GM23248 (cell line): ENCODE data around the gene CELSR1. TPM values are rescaled to one million over a fixed set of nuclear protein-coding genes. Genes with fewer than 3 reads are reported as not detected.

ENCODE experiments used
- DNase-seq: peaks from one replicate; pipeline ENCODE4 v3.0.0-alpha.2; 2015
- H2AFZ ChIP-seq: fragments of 200-600 bp; sonication (generic); 2 replicates; pipeline ENCODE4 v1.6.1; 2016; ENCODE audit warnings: antibody characterized with exemption
- H3F3A ChIP-seq: fragments of 200-600 bp; sonication (generic); 2 replicates; pipeline ENCODE4 v1.6.1; 2016; ENCODE audit warnings: mild to moderate bottlenecking, antibody characterized with exemption, mixed run types; ENCODE audit not compliant: insufficient read depth
- H3K27ac ChIP-seq: fragments of 200-600 bp; sonication (generic); 2 replicates; pipeline ENCODE4 v1.5.1; 2016; ENCODE audit warnings: mild to moderate bottlenecking
- H3K27me3 ChIP-seq: fragments of 200-600 bp; sonication (generic); replicated peaks from 2 replicates; pipeline ENCODE4 v1.6.1; 2016; ENCODE audit warnings: mild to moderate bottlenecking; ENCODE audit not compliant: insufficient read depth
- H3K36me3 ChIP-seq: fragments of 200-600 bp; sonication (generic); 2 replicates; pipeline ENCODE4 v1.6.1; 2016; ENCODE audit warnings: low read depth, mild to moderate bottlenecking
- H3K4me1 ChIP-seq: fragments of 200-600 bp; sonication (generic); 2 replicates; pipeline ENCODE4 v1.6.1; 2016; ENCODE audit warnings: mild to moderate bottlenecking; ENCODE audit not compliant: insufficient read depth
- H3K4me2 ChIP-seq: fragments of 200-600 bp; sonication (generic); one replicate; pipeline ENCODE4 v1.6.1; 2016; ENCODE audit warnings: mild to moderate bottlenecking; ENCODE audit not compliant: unreplicated experiment
- H3K4me3 ChIP-seq: fragments of 200-600 bp; sonication (generic); 2 replicates; pipeline ENCODE4 v1.5.1; 2016; ENCODE audit warnings: mild to moderate bottlenecking
- H3K79me2 ChIP-seq: fragments of 200-600 bp; sonication (generic); 2 replicates; pipeline ENCODE4 v1.6.1; 2016; ENCODE audit warnings: mild to moderate bottlenecking; ENCODE audit not compliant: insufficient read depth
- H3K9ac ChIP-seq: fragments of 200-600 bp; sonication (generic); 2 replicates; pipeline ENCODE4 v1.6.1; 2016; ENCODE audit warnings: mild to moderate bottlenecking
- H3K9me2 ChIP-seq: fragments of 200-600 bp; sonication (generic); 2 replicates; pipeline ENCODE4 v1.6.1; 2016; ENCODE audit warnings: mixed run types, mild to moderate bottlenecking, moderate library complexity; ENCODE audit not compliant: insufficient read depth
- H3K9me3 ChIP-seq: fragments of 200-600 bp; sonication (generic); one replicate; pipeline ENCODE4 v1.6.1; 2017; ENCODE audit warnings: low read depth
- H4K20me1 ChIP-seq: fragments of 200-600 bp; sonication (generic); 2 replicates; pipeline ENCODE4 v1.6.0; 2016; ENCODE audit not compliant: insufficient read depth
- EZH2 ChIP-seq: fragments of 200-600 bp; sonication (generic); IDR thresholded peaks from 2 replicates; pipeline ENCODE4 v1.6.1; 2018; ENCODE audit warnings: antibody characterized with exemption, mild to moderate bottlenecking; ENCODE audit not compliant: insufficient read depth, poor library complexity, severe bottlenecking
- EZH2phosphoT487 ChIP-seq: fragments of 200-600 bp; sonication (generic); IDR thresholded peaks from 2 replicates; pipeline ENCODE4 v1.6.1; 2018; ENCODE audit warnings: antibody characterized with exemption, moderate library complexity, mild to moderate bottlenecking, low read depth; ENCODE audit not compliant: insufficient read depth
- WGBS, 2 experiments: methylation state at CpG; one replicate each; pipeline ENCODE4 v1.1.6; 2015 to 2017; ENCODE audit warnings: low lambda C conversion rate in 2 of 2, low coverage in 1 of 2; ENCODE audit errors: missing lambda C conversion rate in 2 of 2; 5-methylcytosine and 5-hydroxymethylcytosine counted together
- in situ Hi-C: fragments of 300-500 bp; cut with MboI; formaldehyde crosslinking; loops from 2 replicates; pipeline ENCODE4 v1.15.0; 2020
- polyA plus RNA-seq: library from polyadenylated mRNA; unstranded; fragments of >200 nt; fragmentation: Nextera tagmentation; extraction: Ambion mirVana; gene quantifications from 2 replicates; pipeline ENCODE4 v1.2.1, GENCODE V29; 2016
- total RNA-seq: library from RNA; depleted of rRNA; stranded (reverse); fragments of >200 nt; shearing (Covaris generic); gene quantifications from 2 replicates; pipeline ENCODE4 v1.2.3, GENCODE V29; 2014

The CELSR1 gene
- total and polyA plus RNA-seq, 2 experiments from 2014 or later, result 0.23 to 0.54 TPM

DNA sequence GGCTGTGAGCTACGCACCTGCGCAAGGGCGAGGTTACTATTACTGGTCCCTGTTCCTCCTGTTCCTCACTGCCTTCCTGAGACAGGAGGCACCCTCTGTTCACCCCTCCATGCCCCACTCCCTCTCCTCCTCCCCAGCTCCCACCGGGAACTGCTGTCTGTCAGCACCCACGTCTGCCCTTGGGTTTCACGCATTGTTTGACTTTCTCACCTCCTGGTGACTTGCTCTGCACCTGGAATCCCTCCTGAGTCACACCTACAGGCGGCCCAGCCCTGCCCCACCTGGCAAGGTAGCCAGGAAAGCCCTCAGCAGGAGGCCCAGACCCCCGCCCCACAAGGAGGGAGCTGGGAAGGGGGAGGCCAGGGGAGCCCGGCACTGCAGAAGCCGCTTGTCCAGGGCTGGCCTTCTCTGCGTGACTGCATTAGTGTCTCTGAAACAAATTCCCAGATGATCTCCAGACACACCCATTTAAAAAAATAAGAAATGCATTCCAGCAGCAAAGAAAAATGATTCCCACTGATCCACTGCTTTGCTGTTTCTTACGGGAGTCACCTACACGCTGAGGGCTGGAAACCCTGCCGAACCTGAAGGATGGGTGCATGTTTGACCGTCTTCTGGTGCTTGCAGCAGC lies 86.4 kb downstream of the CELSR1 start:
- Histone ChIP-seq H3K27me3 (peaks cover 50% of the 10 kb centered on the region), H3K9ac (no peak overlapping the region), H3K4me3 (no peak overlapping the region), H3K9me2 (no peaks in the 10 kb centered on the region), H3K27ac (no peak overlapping the region), H3K4me2 (no peak overlapping the region), H3K79me2 (no peaks in the 10 kb centered on the region), H3F3A (no peaks in the 10 kb centered on the region), H4K20me1 (no peaks in the 10 kb centered on the region), H3K4me1 (no peaks in the 10 kb centered on the region), H2AFZ (no peak overlapping the region), H3K9me3 (no peaks in the 10 kb centered on the region), H3K36me3 (no peaks in the 10 kb centered on the region)
- WGBS, 2 experiments, result 41 to 42% methylated on average over 15 of the region's 15 CpGs
- TF ChIP-seq EZH2 (no peak), EZH2phosphoT487 (no peak)
- peak; percentile 11 for DNase-seq
- in situ Hi-C loops, result no loop called here

DNA sequence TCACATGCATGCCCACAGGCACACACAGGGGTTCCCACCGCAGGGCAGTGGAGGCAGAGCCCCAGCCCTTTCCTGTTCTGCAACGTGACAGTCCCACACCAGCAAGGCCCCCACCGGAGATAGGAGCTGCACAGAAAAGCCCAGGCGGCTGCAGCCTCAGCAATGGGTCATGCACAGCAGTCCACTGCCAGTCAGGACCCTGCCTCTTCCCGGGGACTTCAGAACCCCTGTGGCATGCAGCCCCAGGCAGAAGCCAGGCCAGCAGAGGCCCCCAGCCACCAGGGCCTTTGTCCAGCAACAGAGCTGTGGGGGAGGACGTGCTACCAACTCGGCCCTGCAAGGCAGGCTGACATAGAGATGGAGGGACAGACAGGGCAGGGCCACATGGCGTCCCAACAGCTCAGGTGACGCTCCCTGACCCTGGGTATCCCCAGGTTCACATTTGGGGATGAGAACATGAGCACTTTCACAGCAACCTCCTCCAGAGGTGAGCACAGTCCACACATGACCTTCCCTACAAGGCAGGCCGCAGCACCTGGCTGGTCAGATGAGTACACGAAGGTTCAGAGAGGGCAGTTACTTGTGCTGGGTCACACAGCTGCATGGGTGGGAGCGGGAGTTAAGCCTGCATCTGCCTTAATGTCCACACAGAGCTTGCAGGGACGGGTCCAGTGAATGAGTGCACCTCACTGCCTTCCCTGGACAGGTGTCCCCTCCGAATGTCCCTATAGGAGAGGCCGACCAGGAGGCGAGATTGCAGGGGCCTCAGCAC lies 87.3 kb downstream of the CELSR1 start:
- no peaks in the 10 kb centered on the region for H3K79me2 ChIP-seq
- no peaks in the 10 kb centered on the region for H4K20me1 ChIP-seq
- no peak overlapping the region for H3K4me2 ChIP-seq
- H3K27me3 ChIP-seq, result peaks cover 44% of the 10 kb centered on the region
- TF ChIP-seq EZH2phosphoT487, result no peak
- TF ChIP-seq EZH2, result no peak
- H3K9ac ChIP-seq, result no peak overlapping the region
- no peaks in the 10 kb centered on the region for H3F3A ChIP-seq
- in situ Hi-C loops, result no loop called here
- WGBS, 2 experiments, result 51 to 53% methylated on average over 15 to 16 of the region's 16 CpGs
- no peak overlapping the region for H2AFZ ChIP-seq
- no peaks in the 10 kb centered on the region for H3K4me1 ChIP-seq
- no peak for DNase-seq
- H3K9me2 ChIP-seq, result no peaks in the 10 kb centered on the region
- H3K36me3 ChIP-seq, result no peaks in the 10 kb centered on the region
- no peak overlapping the region for H3K27ac ChIP-seq
- H3K4me3 ChIP-seq, result no peak overlapping the region
- no peaks in the 10 kb centered on the region for H3K9me3 ChIP-seq

DNA sequence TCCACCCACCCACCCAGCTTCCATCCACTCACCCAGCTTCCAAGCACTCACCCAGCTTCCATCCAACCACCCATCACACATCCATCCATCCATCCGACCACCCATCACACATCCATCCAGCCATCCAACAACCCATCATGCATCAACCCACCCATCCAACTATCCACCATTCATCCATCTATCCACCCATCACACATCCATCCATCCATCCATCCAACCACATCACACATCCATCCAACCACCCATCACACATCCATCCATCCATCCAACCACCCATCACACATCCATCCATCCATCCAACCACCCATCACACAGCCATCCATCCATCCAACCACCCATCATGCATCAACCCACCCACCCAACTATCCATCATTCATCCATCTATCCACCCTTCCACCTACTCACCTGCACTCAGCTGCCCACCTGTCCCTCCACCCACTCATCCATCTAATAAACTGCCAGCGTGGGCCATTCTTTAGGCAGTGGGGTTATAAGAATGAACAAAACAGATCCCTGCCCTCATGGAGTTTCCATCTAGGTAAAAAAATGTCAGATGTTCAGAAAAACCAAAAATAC lies 88.2 kb downstream of the CELSR1 start:
- Histone ChIP-seq H3K4me3 (no peak overlapping the region), H3K4me2 (no peak overlapping the region), H3K79me2 (no peaks in the 10 kb centered on the region), H3F3A (no peaks in the 10 kb centered on the region), H3K27me3 (peaks cover 40% of the 10 kb centered on the region), H3K9ac (no peak overlapping the region), H3K27ac (no peak overlapping the region), H3K4me1 (no peaks in the 10 kb centered on the region), H3K36me3 (no peaks in the 10 kb centered on the region), H4K20me1 (no peaks in the 10 kb centered on the region), H3K9me2 (no peaks in the 10 kb centered on the region), H2AFZ (no peak overlapping the region), H3K9me3 (no peaks in the 10 kb centered on the region)
- TF ChIP-seq EZH2phosphoT487, result no peak
- no peak for TF ChIP-seq EZH2
- in situ Hi-C loops, result no loop called here
- WGBS, 2 experiments, result 16 to 25% methylated on average over 2 of the region's 2 CpGs
- DNase-seq, result no peak

- Histone ChIP-seq H3K27ac (no peak overlapping the region), H3K79me2 (no peaks in the 10 kb centered on the region), H4K20me1 (no peaks in the 10 kb centered on the region), H3K4me1 (no peaks in the 10 kb centered on the region), H2AFZ (no peak overlapping the region), H3K9ac (no peak overlapping the region), H3K36me3 (no peaks in the 10 kb centered on the region), H3F3A (no peaks in the 10 kb centered on the region), H3K9me3 (no peaks in the 10 kb centered on the region), H3K9me2 (no peaks in the 10 kb centered on the region), H3K27me3 (peaks cover 40% of the 10 kb centered on the region), H3K4me2 (no peak overlapping the region), H3K4me3 (no peak overlapping the region)
- TF ChIP-seq EZH2phosphoT487, result no peak
- TF ChIP-seq EZH2, result no peak
- DNase-seq, result no peak
- WGBS, 2 experiments, result 65 to 73% methylated on average over 6 of the region's 6 CpGs
- in situ Hi-C loops, result no loop called here
These were observed 89.1 kb downstream of the CELSR1 start for GRCh38 chr22:46448333-46448732.
